HG03520 (cell line): ENCODE measurements around the gene PSEN2.
"Not testable (repeated sequence)": the region's sequence is repeated elsewhere in the genome, so short reads cannot be mapped to it uniquely, and the experiment has no call there.

Source experiments
- ATAC-seq: cut with Tn5 transposase; IDR thresholded peaks from one replicate; pipeline ENCODE4 v1.9.1; 2021; ENCODE audit warnings: mild to moderate bottlenecking, moderate library complexity; ENCODE audit not compliant: unreplicated experiment

PSEN2 gene

GRCh38 chr1:226908913-226909312 is 38.5 kb downstream of the PSEN2 start:
- ATAC-seq, result no peak

- ATAC-seq, result peak; percentile 47
Measured at GRCh38 chr1:226912587-226913176, 42.3 kb downstream of the PSEN2 start.

GRCh38 chr1:226915672-226915995 is 45.2 kb downstream of the PSEN2 start:
- ATAC-seq, result no peak

DNA sequence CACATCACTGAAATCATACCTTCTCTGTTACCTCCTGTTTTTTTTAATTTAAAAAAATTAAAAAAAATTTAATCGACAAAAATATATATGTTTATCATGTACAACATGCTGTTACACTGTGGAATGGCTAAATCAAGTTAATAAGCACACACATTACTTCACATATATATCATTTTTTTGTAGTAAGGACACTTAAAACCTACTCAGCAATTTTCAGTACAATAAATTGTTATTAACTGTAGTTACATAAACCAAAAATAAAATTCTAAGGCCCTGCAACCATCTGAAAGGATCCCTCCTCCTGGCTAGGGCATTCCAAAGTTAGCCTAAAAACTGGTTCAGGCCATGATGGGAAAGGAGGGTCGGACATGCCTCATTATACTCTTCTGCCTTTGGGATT is 46.1 kb downstream of the PSEN2 start:
- ATAC-seq, result no peak

- no peak for ATAC-seq
Measured at GRCh38 chr1:226919587-226919986, 49.2 kb downstream of the PSEN2 start.

GRCh38 chr1:226919995-226920394 is 49.6 kb downstream of the PSEN2 start:
- ATAC-seq, result no peak

DNA sequence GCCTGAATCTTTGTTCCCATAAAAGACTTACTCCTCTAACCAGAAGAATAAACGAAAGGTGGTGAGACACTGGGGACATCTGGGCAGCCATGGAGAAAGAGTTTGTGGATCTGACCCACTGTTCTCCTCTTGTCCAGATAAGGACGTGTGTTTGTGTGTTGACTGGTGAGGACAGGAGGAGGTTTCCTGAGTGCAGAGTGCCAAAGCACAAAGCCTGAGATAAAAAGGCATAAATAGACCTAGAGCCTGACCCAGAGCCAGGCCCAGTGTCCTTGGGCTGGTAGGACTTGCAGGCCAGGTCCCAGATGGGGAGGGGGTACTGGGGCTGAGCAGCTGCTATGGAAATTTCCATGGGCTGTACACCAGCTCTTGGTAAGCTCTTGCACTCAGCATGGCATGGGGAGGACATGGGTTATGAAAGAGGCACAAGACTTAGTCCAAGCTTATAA is 50.1 kb downstream of the PSEN2 start:
- ATAC-seq, result no peak

- no peak for ATAC-seq
Measured at GRCh38 chr1:226921504-226921903, 51.1 kb downstream of the PSEN2 start.

DNA sequence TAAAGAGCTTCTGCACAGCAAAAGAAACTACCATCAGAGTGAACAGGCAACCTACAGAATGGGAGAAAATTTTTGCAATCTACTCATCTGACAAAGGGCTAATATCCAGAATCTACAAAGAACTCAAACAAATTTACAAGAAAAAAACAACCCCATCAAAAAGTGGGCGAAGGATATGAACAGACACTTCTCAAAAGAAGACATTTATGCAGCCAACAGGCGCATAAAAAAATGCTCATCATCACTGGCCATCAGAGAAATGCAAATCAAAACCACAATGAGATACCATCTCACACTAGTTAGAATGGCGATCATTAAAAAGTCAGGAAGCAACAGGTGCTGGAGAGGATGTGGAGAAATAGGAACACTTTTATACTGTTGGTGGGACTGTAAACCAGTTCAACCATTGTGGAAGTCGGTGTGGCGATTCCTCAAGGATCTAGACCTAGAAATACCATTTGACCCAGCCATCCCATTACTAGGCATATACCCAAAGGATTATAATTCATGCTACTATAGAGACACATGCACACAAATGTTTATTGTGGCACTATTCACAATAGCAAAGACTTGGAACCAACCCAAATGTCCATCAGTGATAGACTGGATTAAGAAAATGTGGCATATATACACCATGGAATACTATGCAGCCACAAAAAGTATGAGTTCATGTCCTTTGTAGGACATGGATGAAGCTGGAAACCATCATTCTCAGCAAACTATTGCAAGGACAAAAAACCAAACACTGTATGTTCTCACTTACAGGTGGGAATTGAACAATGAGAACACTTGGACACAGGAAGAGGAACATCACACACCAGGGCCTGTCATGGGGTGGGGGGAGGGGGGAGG is 59.1 kb downstream of the PSEN2 start:
- not testable (repeated sequence) for ATAC-seq

GRCh38 chr1:226934483-226935237 is 64.2 kb downstream of the PSEN2 start:
- no peak for ATAC-seq

- no peak for ATAC-seq
Measured at GRCh38 chr1:226937940-226938725, 67.7 kb downstream of the PSEN2 start.

- ATAC-seq, result no peak
Measured at GRCh38 chr1:226938903-226939437, 68.6 kb downstream of the PSEN2 start.

DNA sequence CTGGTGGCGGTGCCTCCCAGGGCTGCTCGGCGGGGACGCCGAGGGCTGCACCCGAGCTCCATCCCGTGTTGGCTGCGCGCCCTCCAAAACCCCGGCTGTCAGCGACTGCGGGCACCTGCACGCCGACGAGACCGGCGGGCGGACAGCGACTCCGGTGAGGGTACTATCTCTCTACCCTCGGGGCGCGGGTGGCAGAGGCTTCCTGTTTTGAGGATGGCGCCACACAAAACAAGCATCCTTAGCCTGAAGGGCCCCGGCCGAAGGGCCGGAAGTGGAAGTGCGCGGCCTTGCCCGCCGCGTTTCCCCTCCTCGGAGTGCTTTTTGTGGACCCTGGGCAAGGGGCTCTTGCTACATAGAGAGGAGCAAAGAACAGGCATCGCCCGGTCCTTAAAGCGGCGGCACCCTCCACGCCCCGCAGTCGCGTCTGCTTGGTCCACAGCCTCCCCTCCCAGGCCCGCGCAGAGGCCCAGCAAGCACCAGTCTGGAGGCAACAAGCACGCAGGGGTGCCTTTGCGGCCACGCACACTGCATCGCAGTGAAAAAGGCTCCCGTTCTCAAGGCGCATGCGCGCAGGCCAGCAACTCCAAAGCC is 69.1 kb downstream of the PSEN2 start:
- ATAC-seq, result peak; percentile 22

DNA sequence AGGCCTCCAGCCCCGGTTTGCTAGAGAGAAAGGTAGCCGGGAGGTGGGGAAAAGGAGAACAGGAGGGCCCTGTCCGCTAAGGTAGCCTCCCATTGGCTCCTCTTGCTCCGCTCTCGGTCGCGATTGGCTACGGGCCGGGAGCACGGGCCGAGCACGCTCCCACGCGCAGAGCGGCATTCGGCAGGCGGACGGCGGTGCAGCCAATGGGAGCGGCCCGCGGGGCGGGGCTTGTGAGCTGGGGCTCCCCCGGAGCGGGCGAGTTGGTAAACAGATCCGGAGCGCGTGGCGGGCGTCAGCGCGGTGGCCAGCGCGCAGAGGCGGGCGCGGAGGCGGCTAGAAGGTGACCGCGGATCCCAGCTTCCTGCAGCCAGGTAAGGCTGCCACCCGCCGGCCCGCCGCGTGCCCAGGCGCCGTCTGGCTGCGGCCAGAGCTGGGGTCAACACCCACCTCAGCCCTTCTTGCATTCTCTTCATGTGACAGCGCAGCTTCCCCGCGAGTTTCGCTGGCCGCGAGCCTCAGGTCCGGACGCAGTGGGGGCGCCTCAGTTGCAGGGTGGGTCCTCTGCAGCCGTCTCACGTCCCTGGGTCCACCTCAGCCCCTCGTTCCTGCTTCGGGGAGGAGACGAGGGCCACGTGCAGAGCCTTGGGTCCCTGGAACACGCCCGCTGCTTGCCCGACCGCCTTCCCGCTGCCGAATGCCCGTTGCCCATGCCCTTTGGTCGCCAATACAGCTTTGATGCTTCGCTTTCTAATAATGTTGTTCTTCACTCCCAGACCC is 69.8 kb downstream of the PSEN2 start, which contains the start of gene COQ8A:
COQ8A (plus strand) TSS at position 266 of the 777 bp plus-strand sequence. CDS start 21,092 bp downstream, outside the sequence.
- ATAC-seq, result peak; percentile 96

- ATAC-seq, result no peak
Measured at GRCh38 chr1:226940806-226941067, 70.3 kb downstream of the PSEN2 start.

- ATAC-seq, result no peak
Measured at GRCh38 chr1:226942392-226942791, 72.0 kb downstream of the PSEN2 start.

- ATAC-seq, result no peak
Measured at GRCh38 chr1:226943156-226943555, 72.7 kb downstream of the PSEN2 start.

GRCh38 chr1:226943927-226944326 is 73.5 kb downstream of the PSEN2 start:
- no peak for ATAC-seq

GRCh38 chr1:226945106-226945857 is 74.9 kb downstream of the PSEN2 start:
- ATAC-seq, result no peak
